Frontal cortex (tissue), 4 donors: ENCODE data around the gene C2CD4D. TPM values are rescaled to one million over a fixed set of nuclear protein-coding genes. Genes with fewer than 3 reads are reported as not detected.

Experiments used
- DNase-seq, 2 donors: peaks; one replicate each; pipeline ENCODE4 v3.0.0; 2012; ENCODE audit warnings: low spot score in 2 of 2
- FAIRE-seq: peaks from 2 replicates; lab custom pipeline; 2012; peaks lifted over from hg19 to GRCh38; lab: Jason Lieb, UNC
- total RNA-seq: library from RNA; depleted of rRNA; stranded (reverse); fragments of >200 nt; gene quantifications from one replicate; pipeline ENCODE4 v1.2.3, GENCODE V29; 2014
- donor health status: control.
- donor health status: control.
- donor health status: control.

C2CD4D gene
- total RNA-seq, 1 donor from 2014 or later = under 0.01 TPM

- DNase-seq (no peak), FAIRE-seq (no peak)
Observed at GRCh38 chr1:151837884-151838221, 1.8 kb downstream of the C2CD4D start.

- FAIRE-seq (no peak), DNase-seq (no peak)
Observed at GRCh38 chr1:151837197-151837596, 2.4 kb downstream of the C2CD4D start.

GRCh38 chr1:151835596-151835995, 4.0 kb downstream of the C2CD4D start:
- DNase-seq (no peak), FAIRE-seq (no peak)

GRCh38 chr1:151834239-151834638, 5.4 kb downstream of the C2CD4D start:
- DNase-seq = no peak
- no peak for FAIRE-seq

- DNase-seq (no peak), FAIRE-seq (no peak)
Observed at GRCh38 chr1:151833172-151833900, 6.3 kb downstream of the C2CD4D start.

- DNase-seq (no peak), FAIRE-seq (no peak)
Observed at GRCh38 chr1:151832318-151832980, 7.2 kb downstream of the C2CD4D start.

GRCh38 chr1:151831605-151832004, 8.0 kb downstream of the C2CD4D start, which contains the start of gene RORC:
TSS of gene RORC (minus strand) at chr1:151831802. CDS start at chr1:151831764, 38 bp downstream.
- no peak for DNase-seq
- FAIRE-seq = no peak

GRCh38 chr1:151831256-151831591, 8.4 kb downstream of the C2CD4D start:
- no peak for FAIRE-seq

GRCh38 chr1:151830055-151830454, 9.6 kb downstream of the C2CD4D start:
- DNase-seq (no peak), FAIRE-seq (no peak)

More at GRCh38 chr1:151831256-151831591, 8.4 kb downstream of the C2CD4D start:
- no peak for DNase-seq

- no peak for FAIRE-seq
- DNase-seq = no peak
Observed at GRCh38 chr1:151829352-151830046, 10.1 kb downstream of the C2CD4D start.

- FAIRE-seq (no peak), DNase-seq (peak in 1 of 2 donors; percentile 62)
Observed at GRCh38 chr1:151828921-151829320, 10.7 kb downstream of the C2CD4D start.

- DNase-seq (no peak), FAIRE-seq (no peak)
Observed at GRCh38 chr1:151827853-151828252, 11.8 kb downstream of the C2CD4D start.

- DNase-seq = no peak
- no peak for FAIRE-seq
Observed at GRCh38 chr1:151825751-151826660, 13.6 kb downstream of the C2CD4D start.

- FAIRE-seq = no peak
- no peak for DNase-seq
Observed at GRCh38 chr1:151825204-151825603, 14.4 kb downstream of the C2CD4D start.

GRCh38 chr1:151823175-151823574, 16.4 kb downstream of the C2CD4D start:
- DNase-seq (no peak), FAIRE-seq (no peak)

GRCh38 chr1:151822404-151822803, 17.2 kb downstream of the C2CD4D start:
- no peak for FAIRE-seq
- no peak for DNase-seq

GRCh38 chr1:151820940-151821339, 18.7 kb downstream of the C2CD4D start:
- FAIRE-seq (no peak), DNase-seq (no peak)

GRCh38 chr1:151819976-151820623, 19.5 kb downstream of the C2CD4D start:
- FAIRE-seq = no peak
- no peak for DNase-seq

GRCh38 chr1:151819227-151819835, 20.3 kb downstream of the C2CD4D start:
- DNase-seq (no peak), FAIRE-seq (no peak)
